Measurements from ENCODE around the gene TM9SF4.

The TM9SF4 gene

GRCh38 chr20:32088759-32089158, 20.8 kb upstream of the TM9SF4 start:
- DNase-seq (ENCODE audit: low read depth) = no peak
- no peak for TF ChIP-seq CTCF (conservative IDR thresholded peaks at IDR 0.05; ENCODE audit: low read depth, low read length)
- H3K4me3 ChIP-seq (ENCODE audit: low read depth, low read length) = no peak overlapping the region

- no peak overlapping the region for H3K4me3 ChIP-seq (ENCODE audit: low read depth, low read length)
- no peak for DNase-seq (ENCODE audit: low read depth)
- no peak for TF ChIP-seq CTCF (conservative IDR thresholded peaks at IDR 0.05; ENCODE audit: low read depth, low read length)
Measured at GRCh38 chr20:32089637-32090362, 19.7 kb upstream of the TM9SF4 start.

GRCh38 chr20:32091888-32092346, 17.6 kb upstream of the TM9SF4 start:
- no peak overlapping the region for H3K4me3 ChIP-seq (ENCODE audit: low read depth, low read length)

GRCh38 chr20:32098786-32099185, 10.7 kb upstream of the TM9SF4 start:
- no peak overlapping the region for H3K4me3 ChIP-seq (ENCODE audit: low read depth, low read length)
- TF ChIP-seq CTCF (conservative IDR thresholded peaks at IDR 0.05; ENCODE audit: low read depth, low read length) = no peak
- no peak for DNase-seq (ENCODE audit: low read depth)

More at GRCh38 chr20:32091888-32092346, 17.6 kb upstream of the TM9SF4 start:
- peak; percentile 89 for DNase-seq (ENCODE audit: low read depth)
- TF ChIP-seq CTCF (conservative IDR thresholded peaks at IDR 0.05; ENCODE audit: low read depth, low read length) = peak; percentile 92

GRCh38 chr20:32108814-32109391, 611 bp upstream of the TM9SF4 start:
- DNase-seq (ENCODE audit: low read depth) = no peak
- TF ChIP-seq CTCF (conservative IDR thresholded peaks at IDR 0.05; ENCODE audit: low read depth, low read length) = no peak
- no peak overlapping the region for H3K4me3 ChIP-seq (ENCODE audit: low read depth, low read length)

- peak overlapping the region; percentile 98 for H3K4me3 ChIP-seq (ENCODE audit: low read depth, low read length)
- no peak for TF ChIP-seq CTCF (conservative IDR thresholded peaks at IDR 0.05; ENCODE audit: low read depth, low read length)
- DNase-seq (ENCODE audit: low read depth) = no peak
Measured at GRCh38 chr20:32110173-32110704, 725 bp downstream of the TM9SF4 start.

Data from choroid plexus epithelial cell (primary cell).